Cerebellar cortex (tissue), 1 donor: ENCODE results near the gene ULBP1.
"Not testable (repeated sequence)": the region's sequence is repeated elsewhere in the genome, so short reads cannot be mapped to it uniquely, and the experiment has no call there.

ENCODE experiments used
- DNase-seq: peaks from one replicate; pipeline ENCODE4 v3.0.0-alpha.2; 2015; ENCODE audit warnings: low spot score

Gene ULBP1

GRCh38 chr6:149953390-149953789 lies 10.4 kb upstream of the ULBP1 start:
- not testable (repeated sequence) for DNase-seq

GRCh38 chr6:149953934-149954327 lies 9.8 kb upstream of the ULBP1 start:
- DNase-seq = not testable (repeated sequence)

- not testable (repeated sequence) for DNase-seq
Observed at GRCh38 chr6:149954328-149954983, 9.3 kb upstream of the ULBP1 start.

GRCh38 chr6:149954984-149955653 lies 8.6 kb upstream of the ULBP1 start:
- DNase-seq = not testable (repeated sequence)

GRCh38 chr6:149955654-149956317 lies 8.0 kb upstream of the ULBP1 start:
- not testable (repeated sequence) for DNase-seq

- not testable (repeated sequence) for DNase-seq
Observed at GRCh38 chr6:149958124-149958523, 5.6 kb upstream of the ULBP1 start.

GRCh38 chr6:149959806-149960205 lies 3.9 kb upstream of the ULBP1 start:
- not testable (repeated sequence) for DNase-seq

- no peak for DNase-seq
Observed at GRCh38 chr6:149960488-149960887, 3.3 kb upstream of the ULBP1 start.

GRCh38 chr6:149961728-149962425 lies 1.9 kb upstream of the ULBP1 start:
- peak; percentile 18 for DNase-seq

- no peak for DNase-seq
Observed at GRCh38 chr6:149962461-149963211, 1.1 kb upstream of the ULBP1 start.

GRCh38 chr6:149963212-149963461 lies 606 bp upstream of the ULBP1 start:
- DNase-seq = peak; percentile 38

- peak; percentile 5 for DNase-seq
Observed at GRCh38 chr6:149964308-149965193, 808 bp downstream of the ULBP1 start.

- no peak for DNase-seq
Observed at GRCh38 chr6:149965194-149966020, 1.7 kb downstream of the ULBP1 start.

- DNase-seq = not testable (repeated sequence)
Observed at GRCh38 chr6:149966319-149966718, 2.6 kb downstream of the ULBP1 start.

- no peak for DNase-seq
Observed at GRCh38 chr6:149967591-149967990, 3.8 kb downstream of the ULBP1 start.

GRCh38 chr6:149967999-149968398 lies 4.3 kb downstream of the ULBP1 start:
- DNase-seq = not testable (repeated sequence)

- DNase-seq = not testable (repeated sequence)
Observed at GRCh38 chr6:149968909-149969308, 5.2 kb downstream of the ULBP1 start.

GRCh38 chr6:149969635-149970034 lies 5.9 kb downstream of the ULBP1 start:
- no peak for DNase-seq

- not testable (repeated sequence) for DNase-seq
Observed at GRCh38 chr6:149974394-149974793, 10.7 kb downstream of the ULBP1 start.

- no peak for DNase-seq
Observed at GRCh38 chr6:149974825-149975224, 11.1 kb downstream of the ULBP1 start.
